OCI-LY3 (cell line): ENCODE results near the gene PTBP3.

Source experiments
- H2AFZ ChIP-seq: fragments of 200-600, 300-600 bp; shearing (Covaris generic); 2 replicates; pipeline ENCODE4 v1.6.0; 2014; ENCODE audit warnings: antibody characterized with exemption, low read depth, low read length
- H3K27ac ChIP-seq: fragments of 200-600, 300-600 bp; sonication (generic); 2 replicates; pipeline ENCODE4 v1.5.1; 2014; ENCODE audit warnings: mild to moderate bottlenecking, low read length, moderate library complexity, mixed read lengths
- H3K27me3 ChIP-seq: fragments of 200-600, 300-600 bp; sonication (generic); 2 replicates; pipeline ENCODE4 v1.6.1; 2014; ENCODE audit warnings: low read depth, low read length, mixed read lengths
- H3K36me3 ChIP-seq: fragments of 200-600, 300-600 bp; sonication (generic); replicated peaks from 2 replicates; pipeline ENCODE3; 2014; ENCODE audit warnings: low read depth, low read length, mixed read lengths
- H3K4me1 ChIP-seq: fragments of 300-600, 200-600 bp; sonication (generic); 2 replicates; pipeline ENCODE4 v1.6.1; 2014; ENCODE audit warnings: low read length, mixed read lengths
- H3K4me2 ChIP-seq: fragments of 200-600, 300-600 bp; sonication (generic); 2 replicates; pipeline ENCODE4 v1.6.1; 2014; ENCODE audit warnings: low read length, mixed read lengths
- H3K4me3 ChIP-seq: fragments of 300-600, 200-600 bp; sonication (generic); 2 replicates; pipeline ENCODE4 v1.5.1; 2014; ENCODE audit warnings: antibody characterized with exemption, mild to moderate bottlenecking, low read length, moderate library complexity
- H3K79me2 ChIP-seq: fragments of 300-600, 200-600 bp; shearing (Covaris generic); 2 replicates; pipeline ENCODE4 v1.6.1; 2014; ENCODE audit warnings: mild to moderate bottlenecking, low read length, mixed read lengths
- H3K9ac ChIP-seq: fragments of 300-600, 200-600 bp; shearing (Covaris generic); 2 replicates; pipeline ENCODE4 v1.6.0; 2014; ENCODE audit warnings: mild to moderate bottlenecking, low read length, moderate library complexity
- H3K9me3 ChIP-seq: fragments of 200-600, 300-600 bp; shearing (Covaris generic); 2 replicates; pipeline ENCODE4 v1.6.1; 2014; ENCODE audit warnings: low read length, mixed read lengths; ENCODE audit not compliant: insufficient read depth
- H4K20me1 ChIP-seq: fragments of 200-600, 300-600 bp; sonication (generic); 2 replicates; pipeline ENCODE4 v1.6.1; 2016; ENCODE audit warnings: low read length, mixed read lengths; ENCODE audit not compliant: insufficient read depth
- CTCF ChIP-seq: fragments of 200-600, 300-600 bp; sonication (generic); IDR thresholded peaks from 2 replicates; pipeline ENCODE4 v1.5.1; 2014; ENCODE audit warnings: antibody characterized with exemption, low read length, low read depth
- EZH2phosphoT487 ChIP-seq: fragments of 200-600 bp; shearing (Covaris generic); IDR thresholded peaks from 2 replicates; pipeline ENCODE4 v1.6.1; 2018; ENCODE audit warnings: antibody characterized with exemption, mixed run types, low read depth

The PTBP3 gene

GRCh38 chr9:112170968-112171367, 162.5 kb downstream of the PTBP3 start:
- Histone ChIP-seq H3K27ac (no peak overlapping the region), H3K27me3 (peaks cover 6% of the 10 kb centered on the region), H3K4me1 (peaks cover 12% of the 10 kb centered on the region; the same call in 1 of the 2 replicates), H4K20me1 (no peaks in the 10 kb centered on the region), H3K4me2 (no peak overlapping the region), H3K79me2 (no peaks in the 10 kb centered on the region), H3K9me3 (no peaks in the 10 kb centered on the region), H3K4me3 (no peak overlapping the region), H3K9ac (no peak overlapping the region), H2AFZ (no peak overlapping the region), H3K36me3 (no peaks in the 10 kb centered on the region)
- TF ChIP-seq EZH2phosphoT487 = no peak
- no peak for TF ChIP-seq CTCF

- no peaks in the 10 kb centered on the region for H3K36me3 ChIP-seq
Observed at GRCh38 chr9:112170235-112170634, 163.2 kb downstream of the PTBP3 start.

GRCh38 chr9:112169368-112169767, 164.1 kb downstream of the PTBP3 start:
- H3K4me2 ChIP-seq = no peak overlapping the region
- no peak overlapping the region for H2AFZ ChIP-seq
- H3K27me3 ChIP-seq = no peaks in the 10 kb centered on the region
- peaks cover 6% of the 10 kb centered on the region; the same call in 1 of the 2 replicates for H3K4me1 ChIP-seq
- H3K27ac ChIP-seq = no peak overlapping the region
- no peak overlapping the region for H3K4me3 ChIP-seq
- H3K79me2 ChIP-seq = no peaks in the 10 kb centered on the region
- no peak for TF ChIP-seq CTCF
- no peaks in the 10 kb centered on the region for H4K20me1 ChIP-seq
- H3K36me3 ChIP-seq = no peaks in the 10 kb centered on the region
- H3K9ac ChIP-seq = no peak overlapping the region
- no peaks in the 10 kb centered on the region for H3K9me3 ChIP-seq

More at GRCh38 chr9:112170235-112170634, 163.2 kb downstream of the PTBP3 start:
- no peaks in the 10 kb centered on the region for H3K79me2 ChIP-seq
- no peak overlapping the region for H3K9ac ChIP-seq
- H3K4me2 ChIP-seq = no peak overlapping the region
- no peaks in the 10 kb centered on the region for H4K20me1 ChIP-seq
- H2AFZ ChIP-seq = no peak overlapping the region
- TF ChIP-seq CTCF = no peak
- TF ChIP-seq EZH2phosphoT487 = no peak
- no peak overlapping the region for H3K27ac ChIP-seq
- no peak overlapping the region for H3K4me3 ChIP-seq
- no peaks in the 10 kb centered on the region for H3K9me3 ChIP-seq
- H3K4me1 ChIP-seq = peaks cover 7% of the 10 kb centered on the region; the same call in 1 of the 2 replicates
- H3K27me3 ChIP-seq = no peaks in the 10 kb centered on the region

- Histone ChIP-seq H2AFZ (no peak overlapping the region), H3K4me1 (peaks cover 3% of the 10 kb centered on the region), H3K27me3 (no peaks in the 10 kb centered on the region), H3K27ac (no peak overlapping the region), H3K36me3 (no peaks in the 10 kb centered on the region), H4K20me1 (no peaks in the 10 kb centered on the region), H3K4me3 (no peak overlapping the region), H3K4me2 (no peak overlapping the region), H3K9me3 (no peaks in the 10 kb centered on the region), H3K79me2 (no peaks in the 10 kb centered on the region), H3K9ac (no peak overlapping the region)
- TF ChIP-seq CTCF = no peak
- no peak for TF ChIP-seq EZH2phosphoT487
Observed at GRCh38 chr9:112168197-112168596, 165.2 kb downstream of the PTBP3 start.
